Measurements from ENCODE around the gene TFAP2B.

DNA sequence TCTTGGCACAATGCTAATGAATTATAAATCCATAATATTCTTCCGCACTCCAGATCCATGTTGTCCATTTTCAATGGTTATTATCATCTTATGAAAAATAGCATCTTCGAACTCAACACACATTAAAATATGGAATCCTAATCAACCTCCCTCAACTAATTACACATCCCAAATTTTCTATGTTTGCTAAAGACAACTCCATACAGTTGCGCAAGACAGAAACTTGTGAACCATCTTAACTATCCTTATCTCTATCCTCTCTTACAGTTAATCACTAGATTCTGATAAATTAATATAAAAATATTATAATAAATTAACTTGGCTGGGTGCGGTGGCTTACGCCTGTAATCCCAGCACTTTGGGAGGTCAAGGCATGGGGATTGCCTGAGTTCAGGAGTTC, 38.3 kb upstream of the TFAP2B start:
- no peak for TF ChIP-seq YY1 (IDR thresholded peaks at IDR 0.05; ENCODE audit: insufficient read depth, insufficient read length)
- TF ChIP-seq SUZ12 (IDR thresholded peaks at IDR 0.05; ENCODE audit: extremely low read depth, insufficient read depth, insufficient read length), result no peak

All from NT2/D1 (cell line).